Body of pancreas (tissue), 4 donors: Measurements from ENCODE around the gene MTA1. TPM values are rescaled to one million over a fixed set of nuclear protein-coding genes. Genes with fewer than 3 reads are reported as not detected.

ENCODE experiments used
- ATAC-seq: fragments of 150-250 bp; one replicate; pipeline ENCODE4 v1.9.1; 2016
- DNase-seq, 4 donors: peaks; one replicate each; pipeline ENCODE4 v3.0.0-alpha.2; 2019
- H3K27ac ChIP-seq, 4 donors: fragments of 200-600 bp; sonication (generic); 1 replicate in 3 of 4; 2 replicates in 1 of 4; pipeline versions ENCODE4 v1.5.1 to v1.6.1; 2016 to 2019; ENCODE audit warnings: mild to moderate bottlenecking in 1 of 4, mixed read lengths in 1 of 4, moderate library complexity in 1 of 4
- H3K27me3 ChIP-seq, 2 donors: fragments of 200-600 bp; sonication (generic); one replicate each; pipeline ENCODE4 v1.6.0; 2016; ENCODE audit warnings: mild to moderate bottlenecking in 1 of 2
- H3K36me3 ChIP-seq, 2 donors: fragments of 200-600 bp; sonication (generic); replicated peaks in 1 of 2; 2 replicates each; pipeline ENCODE4 v1.5.1; 2016; ENCODE audit warnings: low read depth in 2 of 2; ENCODE audit not compliant: insufficient read depth in 1 of 2
- H3K4me1 ChIP-seq: fragments of 200-600 bp; sonication (generic); one replicate; pipeline ENCODE4 v1.6.0; 2016
- H3K4me3 ChIP-seq, 2 donors: fragments of 200-600 bp; sonication (generic); 1 replicate in 1 of 2; 2 replicates in 1 of 2; pipeline ENCODE4 v1.5.1; 2016 to 2019
- H3K9me3 ChIP-seq, 3 donors: fragments of 200-600 bp; sonication (generic); 1 replicate in 2 of 3; 2 replicates in 1 of 3; pipeline ENCODE4 v1.5.1; 2016
- POLR2A ChIP-seq, 3 donors: fragments of 450-650 bp; IDR thresholded peaks; one replicate each; pipeline ENCODE4 v1.6.1; 2016; ENCODE audit warnings: antibody characterized with exemption in 3 of 3, mild to moderate bottlenecking in 2 of 3
- WGBS, 2 donors: methylation state at CpG; one replicate each; pipeline ENCODE4 v1.1.5; 2017; 5-methylcytosine and 5-hydroxymethylcytosine counted together
- intact Hi-C: fragments of 100-400 bp; cut with DNase I; formaldehyde crosslinking; loops from one replicate; pipeline ENCODE4 v1.15.1; 2023
- total RNA-seq, 2 donors: library from RNA; depleted of rRNA; stranded (reverse); fragments of >200 nt; gene quantifications; one replicate each; pipeline ENCODE4 v1.1.0, GENCODE V29; 2016
- TF ChIP-seq, protein P1 (sequence below), 7 experiments: fragments of 450-650 bp in 4 of 7; fragments of 200-600 bp in 3 of 7; sonication (generic) in 3 of 7; IDR thresholded peaks; one replicate each; pipeline ENCODE4 v1.5.1; 2016 to 2019; ENCODE audit warnings: antibody characterized with exemption in 7 of 7

MTA1 gene
- total RNA-seq, 2 donors from 2014 or later, result 69.8 to 92.6 TPM

DNA sequence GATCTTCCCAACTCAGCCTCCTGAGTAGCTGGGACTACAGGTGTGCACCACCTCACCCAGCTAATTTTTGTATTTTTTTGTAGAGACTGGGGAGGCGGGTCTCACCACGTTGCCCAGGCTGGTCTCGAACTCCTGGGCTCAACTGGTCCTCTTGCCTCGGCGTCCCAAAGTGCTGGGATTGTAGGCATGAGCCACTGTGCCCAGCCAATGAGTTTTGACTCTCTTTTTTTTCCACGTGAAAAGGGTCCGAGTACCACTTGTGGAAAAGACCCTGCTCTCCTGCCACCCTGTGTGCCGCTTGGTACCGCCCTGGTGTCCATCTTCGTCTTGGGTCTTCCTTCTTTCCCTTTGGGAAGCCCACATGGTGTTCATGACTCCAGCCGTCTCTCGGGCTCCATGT, 89.0 kb downstream of the MTA1 start:
- H3K4me3 ChIP-seq, result no peak overlapping the region
- H3K27ac ChIP-seq, result no peak overlapping the region
- 69 to 80% methylated on average over 12 of the region's 12 CpGs for WGBS, 2 donors
- intact Hi-C loops, result no loop called here
- DNase-seq (no peak), ATAC-seq (no peak)
- H3K36me3 ChIP-seq, result no peaks in the 10 kb centered on the region
- H3K9me3 ChIP-seq, result no peaks in the 10 kb centered on the region
- peaks cover 0 to 8% of the 10 kb centered on the region in 2 donors for H3K27me3 ChIP-seq
- TF ChIP-seq, protein P1, sequence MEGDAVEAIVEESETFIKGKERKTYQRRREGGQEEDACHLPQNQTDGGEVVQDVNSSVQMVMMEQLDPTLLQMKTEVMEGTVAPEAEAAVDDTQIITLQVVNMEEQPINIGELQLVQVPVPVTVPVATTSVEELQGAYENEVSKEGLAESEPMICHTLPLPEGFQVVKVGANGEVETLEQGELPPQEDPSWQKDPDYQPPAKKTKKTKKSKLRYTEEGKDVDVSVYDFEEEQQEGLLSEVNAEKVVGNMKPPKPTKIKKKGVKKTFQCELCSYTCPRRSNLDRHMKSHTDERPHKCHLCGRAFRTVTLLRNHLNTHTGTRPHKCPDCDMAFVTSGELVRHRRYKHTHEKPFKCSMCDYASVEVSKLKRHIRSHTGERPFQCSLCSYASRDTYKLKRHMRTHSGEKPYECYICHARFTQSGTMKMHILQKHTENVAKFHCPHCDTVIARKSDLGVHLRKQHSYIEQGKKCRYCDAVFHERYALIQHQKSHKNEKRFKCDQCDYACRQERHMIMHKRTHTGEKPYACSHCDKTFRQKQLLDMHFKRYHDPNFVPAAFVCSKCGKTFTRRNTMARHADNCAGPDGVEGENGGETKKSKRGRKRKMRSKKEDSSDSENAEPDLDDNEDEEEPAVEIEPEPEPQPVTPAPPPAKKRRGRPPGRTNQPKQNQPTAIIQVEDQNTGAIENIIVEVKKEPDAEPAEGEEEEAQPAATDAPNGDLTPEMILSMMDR (IDR thresholded peaks at IDR 0.05), result no peak
- TF ChIP-seq POLR2A (IDR thresholded peaks at IDR 0.05), result no peak
- no peaks in the 10 kb centered on the region for H3K4me1 ChIP-seq

DNA sequence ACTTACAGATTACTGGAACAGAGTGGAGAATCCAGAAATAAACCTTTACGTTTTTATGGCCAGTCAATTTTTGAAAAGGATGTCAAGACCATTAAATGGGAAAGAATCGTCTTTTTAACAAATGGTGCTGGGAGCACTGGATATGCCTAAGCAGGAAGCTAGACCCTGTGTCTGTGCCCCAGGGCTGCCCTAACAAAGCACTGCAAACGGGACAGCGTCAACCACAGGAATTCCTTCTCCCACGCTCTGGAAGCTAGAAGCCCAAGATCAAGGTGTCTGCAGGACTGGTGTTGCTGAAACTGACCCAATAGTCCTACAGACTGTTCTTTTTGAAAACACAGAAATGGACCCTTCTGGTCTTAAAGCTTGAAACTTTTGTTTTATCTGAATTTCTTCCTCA, 97.5 kb downstream of the MTA1 start:
- no peak for DNase-seq
- no peaks in the 10 kb centered on the region for H3K36me3 ChIP-seq
- no peak overlapping the region for H3K27ac ChIP-seq
- 51 to 57% methylated on average over 3 to 5 of the region's 5 CpGs for WGBS, 2 donors
- intact Hi-C loops, result no loop called here
- TF ChIP-seq, protein P1 (IDR thresholded peaks at IDR 0.05), result no peak
- no peak for TF ChIP-seq POLR2A (IDR thresholded peaks at IDR 0.05)
- no peak overlapping the region for H3K4me3 ChIP-seq
- no peaks in the 10 kb centered on the region for H3K27me3 ChIP-seq
- H3K9me3 ChIP-seq, result no peaks in the 10 kb centered on the region
- no peak for ATAC-seq
- no peaks in the 10 kb centered on the region for H3K4me1 ChIP-seq

DNA sequence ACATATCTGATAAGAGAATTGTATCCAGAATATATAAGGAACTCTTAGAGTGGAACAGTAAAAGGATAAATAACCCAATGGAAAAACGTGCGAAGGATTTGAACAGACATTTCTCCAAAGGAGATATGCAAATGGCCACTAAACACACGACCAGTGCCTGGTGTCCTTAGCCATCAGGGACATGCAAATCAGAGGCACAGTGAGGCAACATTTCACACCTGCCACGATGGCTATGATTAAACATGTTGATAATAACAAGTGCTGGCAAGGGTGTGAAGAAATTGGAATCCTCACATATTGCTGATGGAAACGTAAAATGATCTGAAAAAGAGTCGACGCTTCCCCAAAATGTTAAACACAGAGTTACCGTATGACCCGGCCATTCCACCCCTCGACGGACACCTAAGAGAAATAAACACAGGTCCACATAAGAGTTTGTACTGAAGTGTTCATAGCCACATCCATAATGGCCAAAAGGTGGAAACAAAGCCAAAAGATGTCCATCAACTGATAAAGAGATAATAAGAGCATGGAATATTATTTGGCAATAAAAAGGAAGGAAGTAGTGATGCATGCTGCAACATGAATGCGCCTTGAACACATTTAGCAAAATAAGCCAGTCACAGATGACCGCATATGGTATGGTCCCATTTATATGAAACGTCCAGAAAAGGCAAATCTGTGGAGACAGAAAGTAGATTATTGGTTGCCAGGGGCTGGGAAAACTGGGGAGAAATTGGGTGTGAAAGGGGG, 100.5 kb downstream of the MTA1 start:
- no peaks in the 10 kb centered on the region for H3K9me3 ChIP-seq
- WGBS, 2 donors, result 61 to 66% methylated on average over 14 of the region's 14 CpGs
- no peak overlapping the region for H3K27ac ChIP-seq
- DNase-seq (no peak), ATAC-seq (no peak)
- TF ChIP-seq POLR2A (IDR thresholded peaks at IDR 0.05), result no peak
- TF ChIP-seq, protein P1 (IDR thresholded peaks at IDR 0.05), result no peak
- intact Hi-C loops, result no loop called here
- H3K36me3 ChIP-seq, result no peaks in the 10 kb centered on the region
- H3K4me1 ChIP-seq, result no peaks in the 10 kb centered on the region
- H3K4me3 ChIP-seq, result no peak overlapping the region
- H3K27me3 ChIP-seq, result no peaks in the 10 kb centered on the region

Other genes with a start within 250 kb of the MTA1 start
- gene NUDT14, start 238.5 kb upstream of the MTA1 start, total RNA-seq, result 10 to 100 TPM; 28.8 to 66.9 TPM
- gene BTBD6, start 171.3 kb upstream of the MTA1 start, total RNA-seq, result 10 to 100 TPM; 13.0 to 22.4 TPM
- 10 to 100 TPM; 54.5 to 86.7 TPM for gene BRF1, start 118.8 kb upstream of the MTA1 start, total RNA-seq
- gene PACS2, start 105.1 kb upstream of the MTA1 start, total RNA-seq, result 100 to 1,000 TPM in 1 of 2 donors, 10 to 100 TPM in 1; 56.6 to 102 TPM
- under 1 TPM in 1 of 2 donors, not detected in 1; 0.33 TPM for gene TEX22, start 21.3 kb upstream of the MTA1 start, total RNA-seq
- 10 to 100 TPM; 65.9 to 96.6 TPM for gene CRIP2, start 55.0 kb downstream of the MTA1 start, total RNA-seq
- gene CRIP1, start 67.1 kb downstream of the MTA1 start, total RNA-seq, result 1 to 10 TPM; 2.6 to 5.4 TPM
- gene TEDC1, start 71.4 kb downstream of the MTA1 start, total RNA-seq, result 10 to 100 TPM in 1 of 2 donors, 1 to 10 TPM in 1; 1.6 to 12.2 TPM
- 10 to 100 TPM in 1 of 2 donors, 1 to 10 TPM in 1; 4.2 to 13.8 TPM for gene TMEM121, start 106.8 kb downstream of the MTA1 start, total RNA-seq